Testis (tissue), 3 donors: Measurements from ENCODE around the gene ABHD16B. TPM values are rescaled to one million over a fixed set of nuclear protein-coding genes. Genes with fewer than 3 reads are reported as not detected.

Experiments used
- DNase-seq: peaks from one replicate; pipeline ENCODE4 v3.0.0-alpha.2; 2019
- H3K27ac ChIP-seq, 2 donors: fragments of 200-600 bp; sonication (generic); one replicate each; pipeline ENCODE4 v1.5.1; 2019
- H3K27me3 ChIP-seq: fragments of 200-600 bp; sonication (generic); one replicate; pipeline ENCODE4 v1.5.1; 2019
- H3K36me3 ChIP-seq: fragments of 200-600 bp; sonication (generic); one replicate; pipeline ENCODE4 v1.5.1; 2017; ENCODE audit warnings: low read depth; ENCODE audit errors: missing control alignments
- H3K4me1 ChIP-seq: fragments of 200-600 bp; sonication (generic); one replicate; pipeline ENCODE4 v1.5.1; 2019
- H3K4me3 ChIP-seq, 2 donors: fragments of 200-600 bp; sonication (generic); one replicate each; pipeline ENCODE4 v1.5.1; 2017 to 2019
- H3K9me3 ChIP-seq: fragments of 200-600 bp; sonication (generic); one replicate; pipeline ENCODE4 v1.5.1; 2017
- CTCF ChIP-seq, 3 experiments: fragments of 450-650 bp in 2 of 3; fragments of 200-600 bp in 1 of 3; sonication (generic) in 1 of 3; IDR thresholded peaks; one replicate each; pipeline ENCODE4 v1.5.1; 2016 to 2019; ENCODE audit warnings: antibody characterized with exemption in 3 of 3, mild to moderate bottlenecking in 2 of 3, moderate library complexity in 1 of 3
- POLR2A ChIP-seq: fragments of 450-650 bp; IDR thresholded peaks from one replicate; pipeline ENCODE4 v1.6.1; 2017; ENCODE audit warnings: antibody characterized with exemption, mild to moderate bottlenecking, moderate library complexity
- WGBS, 2 donors: methylation state at CpG; one replicate each; pipeline ENCODE4 v1.1.5; 2018; 5-methylcytosine and 5-hydroxymethylcytosine counted together
- intact Hi-C: fragments of 100-400 bp; cut with DNase I; formaldehyde crosslinking; loops from one replicate; pipeline ENCODE4 v1.15.1; 2023; ENCODE audit warnings: low total_unique reads
- polyA plus RNA-seq: library from polyadenylated mRNA; stranded (reverse); fragments of 350-450 nt; fragmentation: Illumina TruSeq; extraction: RNeasy Lipid Tissue Mini Kit (QIAGEN cat#74804); gene quantifications from one replicate; pipeline ENCODE4 v1.2.3, GENCODE V29; 2014; ENCODE audit warnings: low read depth, low replicate concordance; ENCODE audit not compliant: insufficient read depth
- total RNA-seq, 2 donors: library from RNA; depleted of rRNA; stranded (reverse); fragments of >200 nt; gene quantifications; one replicate each; pipeline ENCODE4 v1.2.3, GENCODE V29; 2016

ABHD16B gene
- total and polyA plus RNA-seq, 3 donors from 2014 or later: 10.8 to 20.9 (median 13.8) TPM

GRCh38 chr20:63861981-63862901 is 943 bp downstream of the ABHD16B start:
- TF ChIP-seq POLR2A (no peak), CTCF (IDR thresholded peaks at IDR 0.05) (no peak)
- Histone ChIP-seq H3K9me3 (no peaks in the 10 kb centered on the region), H3K27me3 (no peaks in the 10 kb centered on the region), H3K27ac (no peak overlapping the region), H3K4me3 (peak overlapping the region in 1 of 2 donors; percentile 30), H3K4me1 (peaks cover 36% of the 10 kb centered on the region), H3K36me3 (no peaks in the 10 kb centered on the region)
- DNase-seq: no peak
- WGBS, 2 donors: 71 to 86% methylated on average over 24 to 89 of the region's 95 CpGs
- intact Hi-C loops: no loop called here

- WGBS, 2 donors: 42 to 64% methylated on average over 15 to 18 of the region's 18 CpGs
- DNase-seq: no peak
- intact Hi-C loops: no loop called here
- TF ChIP-seq POLR2A (no peak), CTCF (IDR thresholded peaks at IDR 0.05) (no peak)
- Histone ChIP-seq H3K4me3 (peak overlapping the region in 1 of 2 donors; percentile 97), H3K27me3 (no peaks in the 10 kb centered on the region), H3K36me3 (no peaks in the 10 kb centered on the region), H3K4me1 (peaks cover 27% of the 10 kb centered on the region), H3K9me3 (no peaks in the 10 kb centered on the region), H3K27ac (peak overlapping the region; percentile 87 to 95)
Observed at GRCh38 chr20:63863021-63863797, 1.9 kb downstream of the ABHD16B start.

GRCh38 chr20:63863798-63864544 is 2.7 kb downstream of the ABHD16B start:
- Histone ChIP-seq H3K27me3 (no peaks in the 10 kb centered on the region), H3K27ac (peak overlapping the region; percentile 87 to 95), H3K4me1 (peaks cover 19% of the 10 kb centered on the region), H3K36me3 (no peaks in the 10 kb centered on the region), H3K4me3 (peak overlapping the region; percentile 93 to 97), H3K9me3 (no peaks in the 10 kb centered on the region)
- intact Hi-C loops: no loop called here
- 3 to 8% methylated on average over 38 of the region's 38 CpGs for WGBS, 2 donors
- peak; percentile 85 for DNase-seq
- no peak for TF ChIP-seq POLR2A
- TF ChIP-seq CTCF (IDR thresholded peaks at IDR 0.05): peak; percentile 63 to 76 (median 69)

DNA sequence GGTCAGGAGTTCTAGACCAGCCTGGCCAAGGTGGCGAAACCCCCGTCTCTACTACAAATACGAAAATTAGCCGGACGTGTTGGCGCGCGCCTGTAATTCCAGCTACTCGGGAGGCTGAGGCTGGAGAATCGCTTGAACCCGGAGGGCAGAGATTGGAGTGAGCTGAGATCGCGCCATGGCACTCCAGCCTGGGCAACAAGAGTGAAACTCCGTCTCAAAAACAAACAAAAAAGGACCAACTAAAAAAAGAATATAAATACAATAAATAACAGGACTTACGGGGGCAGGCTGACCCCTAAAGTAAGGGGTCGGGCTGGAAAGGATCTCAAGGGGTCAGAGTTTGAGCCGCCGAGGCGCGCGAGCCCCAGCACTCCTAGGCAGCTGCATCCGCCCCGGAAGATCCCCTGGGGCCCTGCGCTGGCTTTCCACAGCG is 3.3 kb downstream of the ABHD16B start:
- H3K36me3 ChIP-seq: no peaks in the 10 kb centered on the region
- TF ChIP-seq POLR2A (peak; percentile 10), CTCF (IDR thresholded peaks at IDR 0.05) (peak in 1 of 3 experiments; percentile 22)
- H3K4me1 ChIP-seq: peaks cover 13% of the 10 kb centered on the region
- intact Hi-C loops: no loop called here
- H3K27ac ChIP-seq: peak overlapping the region; percentile 87 to 95
- DNase-seq: no peak
- peak overlapping the region; percentile 93 to 97 for H3K4me3 ChIP-seq
- no peaks in the 10 kb centered on the region for H3K27me3 ChIP-seq
- H3K9me3 ChIP-seq: no peaks in the 10 kb centered on the region
- WGBS, 2 donors: 0 to 1% methylated on average over 24 to 25 of the region's 25 CpGs
